ENCODE measurements around the gene DAW1. TPM values are rescaled to one million over a fixed set of nuclear protein-coding genes. Genes with fewer than 3 reads are reported as not detected.

The DAW1 gene
- total and polyA plus RNA-seq, 10 of the 15 experiments (the other 5 are each of a cell fraction or from before 2014, with no cell fraction given): 0.04 TPM; not detected in 9

DNA sequence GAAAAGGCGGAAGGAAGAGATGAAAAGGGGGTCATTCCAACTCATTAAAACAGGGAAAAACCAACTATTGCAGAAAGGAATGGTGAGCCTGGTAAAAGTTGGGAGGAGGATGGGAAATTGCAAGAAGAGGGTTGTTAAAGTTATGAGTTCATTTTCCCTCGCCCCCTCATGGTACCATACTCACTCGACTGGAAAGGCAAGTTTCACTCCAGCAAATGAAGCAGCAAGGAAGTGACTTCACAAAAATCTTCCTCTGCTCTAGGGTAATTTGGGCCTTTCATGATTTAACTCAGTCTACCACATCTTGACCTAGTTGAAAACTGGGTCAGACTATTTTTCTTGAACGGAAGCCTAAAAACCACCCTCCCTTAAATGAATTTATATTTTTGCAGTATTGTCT lies 22.8 kb upstream of the DAW1 start (continued):
- peak; percentile 68 for TF ChIP-seq BCL3 (IDR thresholded peaks at IDR 0.05; ENCODE audit: borderline replicate concordance, insufficient read depth, low read depth, low read length, poor library complexity, severe bottlenecking)
- TF ChIP-seq, protein P1, sequence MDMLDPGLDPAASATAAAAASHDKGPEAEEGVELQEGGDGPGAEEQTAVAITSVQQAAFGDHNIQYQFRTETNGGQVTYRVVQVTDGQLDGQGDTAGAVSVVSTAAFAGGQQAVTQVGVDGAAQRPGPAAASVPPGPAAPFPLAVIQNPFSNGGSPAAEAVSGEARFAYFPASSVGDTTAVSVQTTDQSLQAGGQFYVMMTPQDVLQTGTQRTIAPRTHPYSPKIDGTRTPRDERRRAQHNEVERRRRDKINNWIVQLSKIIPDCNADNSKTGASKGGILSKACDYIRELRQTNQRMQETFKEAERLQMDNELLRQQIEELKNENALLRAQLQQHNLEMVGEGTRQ (IDR thresholded peaks at IDR 0.05; ENCODE audit: borderline replicate concordance, low read depth, low read length): no peak
- TF ChIP-seq SIN3A (IDR thresholded peaks at IDR 0.05; ENCODE audit: low read depth, low read length): no peak
- no peak for TF ChIP-seq KAT2A (conservative IDR thresholded peaks at IDR 0.05; ENCODE audit: control insufficient read depth, low read depth, low read length)
- peak in 1 of 2 experiments; percentile 55; a peak in 2 of 4 replicates for TF ChIP-seq ETV6 (conservative IDR thresholded peaks at IDR 0.05 in 1 of 2, IDR thresholded peaks at IDR 0.05 in 1 of 2; ENCODE audit: borderline replicate concordance in 1 of 2, low read depth in 1 of 2)
- 0 out of 2 replicates have a peak, but pooled peaks have one; percentile 19 for TF ChIP-seq GATAD2B (conservative IDR thresholded peaks at IDR 0.05; ENCODE audit: low read depth)
- TF ChIP-seq, protein P2, sequence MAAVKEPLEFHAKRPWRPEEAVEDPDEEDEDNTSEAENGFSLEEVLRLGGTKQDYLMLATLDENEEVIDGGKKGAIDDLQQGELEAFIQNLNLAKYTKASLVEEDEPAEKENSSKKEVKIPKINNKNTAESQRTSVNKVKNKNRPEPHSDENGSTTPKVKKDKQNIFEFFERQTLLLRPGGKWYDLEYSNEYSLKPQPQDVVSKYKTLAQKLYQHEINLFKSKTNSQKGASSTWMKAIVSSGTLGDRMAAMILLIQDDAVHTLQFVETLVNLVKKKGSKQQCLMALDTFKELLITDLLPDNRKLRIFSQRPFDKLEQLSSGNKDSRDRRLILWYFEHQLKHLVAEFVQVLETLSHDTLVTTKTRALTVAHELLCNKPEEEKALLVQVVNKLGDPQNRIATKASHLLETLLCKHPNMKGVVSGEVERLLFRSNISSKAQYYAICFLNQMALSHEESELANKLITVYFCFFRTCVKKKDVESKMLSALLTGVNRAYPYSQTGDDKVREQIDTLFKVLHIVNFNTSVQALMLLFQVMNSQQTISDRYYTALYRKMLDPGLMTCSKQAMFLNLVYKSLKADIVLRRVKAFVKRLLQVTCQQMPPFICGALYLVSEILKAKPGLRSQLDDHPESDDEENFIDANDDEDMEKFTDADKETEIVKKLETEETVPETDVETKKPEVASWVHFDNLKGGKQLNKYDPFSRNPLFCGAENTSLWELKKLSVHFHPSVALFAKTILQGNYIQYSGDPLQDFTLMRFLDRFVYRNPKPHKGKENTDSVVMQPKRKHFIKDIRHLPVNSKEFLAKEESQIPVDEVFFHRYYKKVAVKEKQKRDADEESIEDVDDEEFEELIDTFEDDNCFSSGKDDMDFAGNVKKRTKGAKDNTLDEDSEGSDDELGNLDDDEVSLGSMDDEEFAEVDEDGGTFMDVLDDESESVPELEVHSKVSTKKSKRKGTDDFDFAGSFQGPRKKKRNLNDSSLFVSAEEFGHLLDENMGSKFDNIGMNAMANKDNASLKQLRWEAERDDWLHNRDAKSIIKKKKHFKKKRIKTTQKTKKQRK (IDR thresholded peaks at IDR 0.05; ENCODE audit: low read depth, low read length): no peak
- TF ChIP-seq REST (IDR thresholded peaks at IDR 0.05; ENCODE audit: low read depth, low read length): no peak
- TF ChIP-seq CBX5 (IDR thresholded peaks at IDR 0.05; ENCODE audit: low read depth): peak; percentile 51; the same call in 1 of the 2 replicates
- no peak for TF ChIP-seq POLR2A (IDR thresholded peaks at IDR 0.05; ENCODE audit: low read depth, low read length)
- TF ChIP-seq SMAD5 (IDR thresholded peaks at IDR 0.05; ENCODE audit: low read depth): no peak
- TF ChIP-seq SUZ12 (IDR thresholded peaks at IDR 0.05; ENCODE audit: unreplicated experiment): no peak
- no peak for TF ChIP-seq CUX1 (IDR thresholded peaks at IDR 0.05; ENCODE audit: insufficient replicate concordance, low read depth, low read length)
- TF ChIP-seq POLR2AphosphoS5 (IDR thresholded peaks at IDR 0.05; ENCODE audit: low read length): no peak
- no peak for TF ChIP-seq HCFC1 (IDR thresholded peaks at IDR 0.05; ENCODE audit: low read length)
- TF ChIP-seq NBN (IDR thresholded peaks at IDR 0.05): no peak

All from GM12878 (cell line).